MCF 10A (cell line): ENCODE measurements around the gene FRA10AC1. TPM values are rescaled to one million over a fixed set of nuclear protein-coding genes. Genes with fewer than 3 reads are reported as not detected.
A peak's percentile ranks its signal among the peaks of the same experiment; 100 is the strongest.

ENCODE experiments used
- BruUV-seq: library from RNA; stranded (reverse); fragments of 400-500 nt; replicated peaks from 2 replicates; lab custom pipeline; 2021; lab: Mats Ljungman, UMichigan
- CTCF ChIA-PET: fragments of 300-600 bp; sonication (Branson Sonifier 250); formaldehyde crosslinking; extraction: SDS; loops from one replicate; lab custom pipeline; 2021; ENCODE audit warnings: antibody characterized with exemption, inconsistent platforms; lab: Yijun Ruan, JAX
- POLR2A ChIA-PET: fragments of 300-600, 350-650 bp; sonication (Branson Sonifier 250); formaldehyde crosslinking; extraction: SDS; loops from one replicate; lab custom pipeline; 2020; ENCODE audit warnings: antibody characterized with exemption, inconsistent platforms; lab: Yijun Ruan, JAX
- DNase-seq: peaks from one replicate; pipeline ENCODE4 v3.0.0-alpha.2; 2018; ENCODE audit not compliant: unreplicated experiment
- H3K27ac Mint-ChIP-seq: one replicate; pipeline ENCODE4 v1.8.0; 2022; ENCODE audit warnings: mild to moderate bottlenecking, low read depth, mixed read lengths; ENCODE audit not compliant: unreplicated experiment
- H3K27me3 Mint-ChIP-seq: one replicate; pipeline ENCODE4 v1.8.0; 2022; ENCODE audit warnings: mixed read lengths; ENCODE audit not compliant: insufficient read depth, unreplicated experiment
- H3K36me3 Mint-ChIP-seq: one replicate; pipeline ENCODE4 v1.8.0; 2022; ENCODE audit warnings: mild to moderate bottlenecking, moderate library complexity, mixed read lengths; ENCODE audit not compliant: insufficient read depth, unreplicated experiment
- H3K4me1 Mint-ChIP-seq: one replicate; pipeline ENCODE4 v1.8.0; 2022; ENCODE audit warnings: mixed read lengths; ENCODE audit not compliant: insufficient read depth, unreplicated experiment
- H3K4me3 Mint-ChIP-seq: one replicate; pipeline ENCODE4 v1.8.0; 2022; ENCODE audit warnings: mild to moderate bottlenecking, moderate library complexity, mixed read lengths; ENCODE audit not compliant: unreplicated experiment
- H3K9me3 Mint-ChIP-seq: one replicate; pipeline ENCODE4 v1.8.0; 2022; ENCODE audit warnings: mixed read lengths; ENCODE audit not compliant: unreplicated experiment
- intact Hi-C: fragments of 100-400 bp; cut with micrococcal nuclease; formaldehyde crosslinking; loops from 2 replicates; pipeline ENCODE4 v1.14.1; 2022
- total RNA-seq: library from RNA; stranded (reverse); gene quantifications from 2 replicates; pipeline ENCODE4 v1.2.3, GENCODE V29; 2022
- TF ChIP-seq, protein P1 (sequence below): fragments of 200-600 bp; IDR thresholded peaks from one replicate; pipeline ENCODE4 v1.8.0; 2022; ENCODE audit warnings: antibody characterized with exemption, mild to moderate bottlenecking; ENCODE audit not compliant: unreplicated experiment

Gene FRA10AC1
- total RNA-seq, 1 experiment from 2014 or later: 25.1 TPM

DNA sequence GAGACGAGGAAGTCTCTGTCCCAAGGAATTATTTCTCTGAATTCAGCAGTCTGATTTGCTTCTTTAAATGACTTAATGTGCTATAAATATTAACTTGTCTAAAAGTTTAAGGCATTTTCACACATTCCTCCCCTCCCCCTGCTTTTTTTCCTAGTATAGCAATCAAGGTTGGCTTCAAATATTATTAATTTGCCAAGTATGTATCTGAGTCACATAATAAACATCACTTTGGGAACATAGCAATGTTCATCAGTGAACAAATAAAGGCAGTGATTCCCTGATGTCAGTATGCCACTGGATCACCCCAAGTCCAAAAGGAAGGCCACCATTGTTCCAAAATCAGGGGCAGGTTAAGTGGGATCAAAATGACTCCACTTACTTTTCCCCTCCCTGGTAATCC lies 49.5 kb downstream of the FRA10AC1 start:
- Mint-ChIP-seq H3K27me3 (no peaks in the 10 kb centered on the region), H3K4me1 (peaks cover 23% of the 10 kb centered on the region), H3K4me3 (no peak overlapping the region), H3K9me3 (no peaks in the 10 kb centered on the region), H3K27ac (peak overlapping the region; percentile 82), H3K36me3 (no peaks in the 10 kb centered on the region)
- BruUV-seq: no TSS peak
- ChIA-PET POLR2A (no interaction called here), CTCF (interaction anchor here (0.6 kb wide), 1 partner anchor 123 kb away, joined by 4 read pairs; no protein-coding TSS in a partner anchor)
- intact Hi-C loops: no loop called here
- TF ChIP-seq, protein P1, sequence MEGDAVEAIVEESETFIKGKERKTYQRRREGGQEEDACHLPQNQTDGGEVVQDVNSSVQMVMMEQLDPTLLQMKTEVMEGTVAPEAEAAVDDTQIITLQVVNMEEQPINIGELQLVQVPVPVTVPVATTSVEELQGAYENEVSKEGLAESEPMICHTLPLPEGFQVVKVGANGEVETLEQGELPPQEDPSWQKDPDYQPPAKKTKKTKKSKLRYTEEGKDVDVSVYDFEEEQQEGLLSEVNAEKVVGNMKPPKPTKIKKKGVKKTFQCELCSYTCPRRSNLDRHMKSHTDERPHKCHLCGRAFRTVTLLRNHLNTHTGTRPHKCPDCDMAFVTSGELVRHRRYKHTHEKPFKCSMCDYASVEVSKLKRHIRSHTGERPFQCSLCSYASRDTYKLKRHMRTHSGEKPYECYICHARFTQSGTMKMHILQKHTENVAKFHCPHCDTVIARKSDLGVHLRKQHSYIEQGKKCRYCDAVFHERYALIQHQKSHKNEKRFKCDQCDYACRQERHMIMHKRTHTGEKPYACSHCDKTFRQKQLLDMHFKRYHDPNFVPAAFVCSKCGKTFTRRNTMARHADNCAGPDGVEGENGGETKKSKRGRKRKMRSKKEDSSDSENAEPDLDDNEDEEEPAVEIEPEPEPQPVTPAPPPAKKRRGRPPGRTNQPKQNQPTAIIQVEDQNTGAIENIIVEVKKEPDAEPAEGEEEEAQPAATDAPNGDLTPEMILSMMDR: no peak
- peak; percentile 27 for DNase-seq

DNA sequence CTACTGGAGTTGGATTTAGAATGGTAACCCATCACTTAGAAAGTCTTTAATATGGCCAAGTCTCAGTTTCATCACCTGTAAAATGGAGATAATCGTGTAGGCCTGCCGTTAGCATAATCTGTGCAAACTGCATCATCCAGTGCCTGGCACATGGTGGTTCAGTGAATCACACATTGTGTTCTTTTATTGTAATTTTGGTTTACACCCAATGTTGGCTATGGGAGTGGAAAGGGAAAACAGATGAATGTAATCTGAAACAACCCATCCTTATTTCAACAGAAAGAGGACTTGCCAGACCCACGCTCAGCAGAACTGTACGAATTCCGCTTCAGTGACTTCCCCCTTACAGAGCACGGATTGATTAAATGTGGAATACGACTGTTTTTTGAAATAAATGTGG lies 62.6 kb downstream of the FRA10AC1 start:
- no peak overlapping the region for H3K4me3 Mint-ChIP-seq
- no peak overlapping the region for H3K27ac Mint-ChIP-seq
- ChIA-PET POLR2A (no interaction called here), CTCF (no interaction called here)
- DNase-seq: no peak
- TF ChIP-seq, protein P1: no peak
- H3K9me3 Mint-ChIP-seq: no peaks in the 10 kb centered on the region
- no TSS peak for BruUV-seq
- intact Hi-C loops: no loop called here
- no peaks in the 10 kb centered on the region for H3K36me3 Mint-ChIP-seq
- no peaks in the 10 kb centered on the region for H3K27me3 Mint-ChIP-seq
- H3K4me1 Mint-ChIP-seq: no peaks in the 10 kb centered on the region

DNA sequence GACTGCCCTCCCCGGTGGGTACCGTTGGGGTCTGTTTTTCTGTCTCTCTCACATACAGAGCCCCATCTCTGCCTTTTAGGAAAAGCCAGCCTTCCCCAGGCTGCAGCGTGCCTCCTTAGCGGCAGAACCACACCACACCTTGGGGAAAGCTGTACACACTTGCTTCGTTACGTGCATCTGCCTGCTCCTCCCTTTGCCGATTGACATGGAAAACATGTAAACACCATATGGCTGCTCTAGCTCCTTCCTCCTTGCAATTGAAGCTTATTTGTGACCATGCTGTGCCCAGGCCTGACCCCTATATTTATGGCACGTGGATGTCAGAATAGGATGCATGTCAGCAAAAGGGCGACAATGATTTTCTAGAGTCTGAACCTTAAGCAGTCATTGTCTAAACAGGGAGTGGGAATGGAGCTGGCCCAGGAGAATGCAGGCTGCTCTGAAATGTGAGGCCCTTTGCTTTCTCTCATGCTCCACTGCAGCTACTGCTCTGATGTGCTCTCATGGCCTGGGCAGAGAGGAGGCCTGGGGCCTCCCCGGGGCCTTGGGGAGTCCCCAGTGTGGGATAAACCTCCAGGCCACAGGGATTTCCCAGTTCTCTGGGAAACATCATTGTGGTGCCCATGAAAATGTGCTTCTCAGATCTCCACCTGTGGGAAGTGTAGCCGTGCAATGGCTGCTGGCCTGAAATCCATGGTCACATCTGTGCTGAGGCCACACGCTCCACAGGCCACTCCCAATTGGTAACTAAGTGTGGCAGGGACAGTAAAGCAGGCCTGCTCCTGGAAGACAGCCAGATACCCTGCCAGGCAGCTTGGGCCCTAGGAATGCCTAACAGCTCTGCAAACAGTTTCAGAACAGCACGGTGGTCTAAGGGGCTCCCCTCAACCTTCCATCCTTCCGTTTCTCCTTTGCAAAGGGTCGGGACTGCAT lies 71.5 kb downstream of the FRA10AC1 start:
- no TSS peak for BruUV-seq
- intact Hi-C loops: no loop called here
- Mint-ChIP-seq H3K4me1 (no peaks in the 10 kb centered on the region), H3K4me3 (no peak overlapping the region), H3K9me3 (no peaks in the 10 kb centered on the region), H3K27me3 (no peaks in the 10 kb centered on the region), H3K27ac (no peak overlapping the region), H3K36me3 (no peaks in the 10 kb centered on the region)
- DNase-seq: no peak
- TF ChIP-seq, protein P1: no peak
- CTCF ChIA-PET: interaction anchor here (0.6 kb wide), 1 partner anchor 1808 kb away, joined by 4 read pairs; no protein-coding TSS in a partner anchor
- POLR2A ChIA-PET: no interaction called here

DNA sequence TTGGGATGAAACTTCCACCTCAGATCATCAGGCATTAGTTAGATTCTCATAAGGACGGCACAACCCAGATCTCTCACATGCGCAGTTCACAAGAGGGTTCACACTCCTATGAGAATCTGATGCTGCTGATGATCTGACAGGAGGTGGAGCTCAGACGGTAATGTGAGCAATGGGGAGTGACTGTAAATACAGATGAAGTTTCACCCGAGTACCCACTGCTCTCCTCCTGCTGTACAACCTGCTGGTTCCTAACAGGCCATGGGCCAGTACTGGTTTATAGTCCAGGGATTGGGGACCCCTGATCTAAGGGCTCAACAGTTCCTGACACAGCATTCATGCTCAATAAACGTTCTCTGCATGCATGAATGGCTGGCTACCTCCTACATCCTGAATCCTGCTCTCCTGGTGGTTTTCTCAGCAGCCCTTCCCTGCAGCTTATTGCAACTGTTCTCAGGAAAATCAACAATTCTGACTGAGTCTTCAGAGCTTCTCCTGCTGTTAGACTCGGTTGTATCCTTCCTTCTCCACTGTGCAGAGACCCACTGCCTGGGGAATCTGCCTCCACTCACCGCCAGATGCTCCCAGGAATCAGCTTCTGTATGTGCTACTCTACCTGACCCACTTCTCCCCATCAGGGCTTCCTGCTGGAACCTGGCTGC lies 72.6 kb downstream of the FRA10AC1 start:
- intact Hi-C loops: no loop called here
- ChIA-PET POLR2A (no interaction called here), CTCF (no interaction called here)
- TF ChIP-seq, protein P1: no peak
- Mint-ChIP-seq H3K4me1 (no peaks in the 10 kb centered on the region), H3K9me3 (no peaks in the 10 kb centered on the region), H3K27ac (no peak overlapping the region), H3K27me3 (no peaks in the 10 kb centered on the region), H3K36me3 (no peaks in the 10 kb centered on the region), H3K4me3 (no peak overlapping the region)
- no peak for DNase-seq
- no TSS peak for BruUV-seq
